Panc1 (cell line): ENCODE data around the gene SFTPA1. TPM values are rescaled to one million over a fixed set of nuclear protein-coding genes. Genes with fewer than 3 reads are reported as not detected.

Experiments
- ATAC-seq: fragments of 200-7000 bp; cut with Tn5 transposase; 2 replicates; pipeline ENCODE4 v1.9.1; 2020; ENCODE audit warnings: mild to moderate bottlenecking, moderate library complexity
- BruUV-seq: library from RNA; stranded (reverse); fragments of 400-500 nt; replicated peaks from 2 replicates; lab custom pipeline; 2021; lab: Mats Ljungman, UMichigan
- CTCF ChIA-PET: fragments of 300-600 bp; sonication (Branson Sonifier 250); formaldehyde crosslinking; loops from one replicate; lab custom pipeline; 2022; ENCODE audit warnings: antibody characterized with exemption; lab: Charles Lee
- POLR2A ChIA-PET: fragments of 300-600 bp; sonication (Branson Sonifier 250); formaldehyde crosslinking; loops from one replicate; lab custom pipeline; 2022; ENCODE audit warnings: antibody characterized with exemption; lab: Charles Lee
- DNase-seq: peaks from one replicate; pipeline ENCODE4 v3.0.0-alpha.2; 2010; ENCODE audit warnings: low read depth, low spot score
- H3K27ac ChIP-seq: 2 replicates; pipeline ENCODE4 v1.5.1; 2011; ENCODE audit warnings: mild to moderate bottlenecking, low read length, inconsistent platforms
- H3K27me3 ChIP-seq: fragments of 200-500 bp; sonication (Bioruptor generic); 2 replicates; pipeline ENCODE4 v1.6.0; 2014; ENCODE audit warnings: low read length, inconsistent platforms; ENCODE audit not compliant: control insufficient read depth, insufficient read depth
- H3K36me3 ChIP-seq: fragments of 200-500 bp; sonication (Bioruptor generic); 2 replicates; pipeline ENCODE4 v1.5.1; 2014; ENCODE audit warnings: inconsistent platforms, mild to moderate bottlenecking, low read length, moderate library complexity; ENCODE audit not compliant: control insufficient read depth, insufficient read depth
- H3K4me1 ChIP-seq: 2 replicates; pipeline ENCODE4 v1.5.1; 2011; ENCODE audit warnings: inconsistent platforms, mild to moderate bottlenecking, low read length, moderate library complexity; ENCODE audit not compliant: control insufficient read depth, insufficient read depth
- H3K4me3 ChIP-seq, 2 experiments: 2 replicates each; pipeline ENCODE4 v1.5.1; 2011 to 2012; ENCODE audit warnings: low read depth in 2 of 2, low read length in 2 of 2, mild to moderate bottlenecking in 2 of 2, inconsistent platforms in 1 of 2, moderate library complexity in 1 of 2
- H3K9me3 ChIP-seq: fragments of 200-500 bp; sonication (Bioruptor generic); 2 replicates; pipeline ENCODE4 v1.5.1; 2014; ENCODE audit warnings: low read depth, mild to moderate bottlenecking, inconsistent platforms, low read length, moderate library complexity; ENCODE audit not compliant: control insufficient read depth, insufficient read depth
- CTCF ChIP-seq: fragments of 450-650 bp; IDR thresholded peaks from 2 replicates; pipeline ENCODE4 v1.5.1; 2017; ENCODE audit warnings: mild to moderate bottlenecking
- POLR2AphosphoS5 ChIP-seq: IDR thresholded peaks from 2 replicates; pipeline ENCODE4 v1.6.1; 2012; ENCODE audit warnings: mild to moderate bottlenecking, low read depth, low read length, moderate library complexity
- REST ChIP-seq, 2 experiments: IDR thresholded peaks; 2 replicates each; pipeline ENCODE4 v1.6.1; 2011 to 2012; ENCODE audit warnings: low read depth in 2 of 2, control low read depth in 1 of 2, low read length in 1 of 2, mild to moderate bottlenecking in 1 of 2, moderate library complexity in 1 of 2; ENCODE audit not compliant: insufficient read depth in 1 of 2
- TCF7L2 ChIP-seq: IDR thresholded peaks from 2 replicates; pipeline ENCODE4 v1.6.1; 2011; ENCODE audit warnings: mild to moderate bottlenecking, low read depth, low read length, inconsistent platforms
- in situ Hi-C: cut with HindIII; loops from 2 replicates; pipeline ENCODE4 v1.10.0; 2016; ENCODE audit warnings: low sequenced_read_pairs, low pct_unique_long_range_greater_than_20kb
- intact Hi-C: fragments of 100-400 bp; cut with micrococcal nuclease; formaldehyde crosslinking; loops from one replicate; pipeline ENCODE4 v1.10.0; 2022; ENCODE audit not compliant: unreplicated experiment
- total RNA-seq: library from RNA; stranded (reverse); gene quantifications from one replicate; pipeline ENCODE4 v1.2.1, GENCODE V29; 2021; ENCODE audit not compliant: unreplicated experiment

The SFTPA1 gene
- total RNA-seq, 1 experiment from 2014 or later = 3.8 TPM

- no TSS peak for BruUV-seq
- Histone ChIP-seq H3K27ac (no peak overlapping the region), H3K27me3 (peaks cover 32% of the 10 kb centered on the region), H3K4me3 (no peak overlapping the region), H3K4me1 (no peaks in the 10 kb centered on the region), H3K36me3 (no peaks in the 10 kb centered on the region), H3K9me3 (no peaks in the 10 kb centered on the region)
- TF ChIP-seq POLR2AphosphoS5 (no peak), CTCF (no peak), REST (IDR thresholded peaks at IDR 0.05; ENCODE audit: insufficient read depth in 1 of 2, low read depth in 2 of 2, low read length in 1 of 2) (no peak)
- ChIA-PET CTCF (no interaction called here), POLR2A (no interaction called here)
- intact Hi-C loops = no loop called here
- DNase-seq (no peak), ATAC-seq (no peak)
- in situ Hi-C loops = no loop called here
Measured at GRCh38 chr10:79579361-79579760, 31.4 kb upstream of the SFTPA1 start.

- BruUV-seq = no TSS peak
- DNase-seq (no peak), ATAC-seq (no peak)
- TF ChIP-seq REST (IDR thresholded peaks at IDR 0.05; ENCODE audit: insufficient read depth in 1 of 2, low read depth in 2 of 2, low read length in 1 of 2) (no peak), POLR2AphosphoS5 (no peak), TCF7L2 (no peak), CTCF (no peak)
- Histone ChIP-seq H3K27me3 (peaks cover 38% of the 10 kb centered on the region), H3K36me3 (no peaks in the 10 kb centered on the region), H3K27ac (no peak overlapping the region), H3K4me1 (no peaks in the 10 kb centered on the region), H3K9me3 (no peaks in the 10 kb centered on the region), H3K4me3 (no peak overlapping the region)
- in situ Hi-C loops (no loop called here), intact Hi-C loops (no loop called here)
- ChIA-PET POLR2A (no interaction called here), CTCF (no interaction called here)
Measured at GRCh38 chr10:79581044-79581443, 29.7 kb upstream of the SFTPA1 start.
